H1 (cell line): ENCODE results near the gene GGTLC2. TPM values are rescaled to one million over a fixed set of nuclear protein-coding genes. Genes with fewer than 3 reads are reported as not detected.

Source experiments
- KDM5A ChIP-seq: fragments of 200-600 bp; IDR thresholded peaks from 2 replicates; pipeline ENCODE4 v1.7.1; 2012; ENCODE audit warnings: mild to moderate bottlenecking, low read length, inconsistent platforms, mixed read lengths
- polyA plus RNA-seq, 7 experiments: library from polyadenylated mRNA; depleted of rRNA in 3 of 7; stranded (reverse) in 5 of 7; unstranded in 2 of 7; fragments of >200 nt in 5 of 7; fragments of 200-250 nt in 2 of 7; gene quantifications; 1 replicate in 5 of 7; 2 replicates in 1 of 7; 4 replicates in 1 of 7; pipeline versions ENCODE4 v1.2.1 to v1.2.3, GENCODE V29; 2011 to 2013; ENCODE audit warnings: missing spikeins in 2 of 7, mixed read lengths in 2 of 7
- total RNA-seq: library from RNA; stranded (reverse); fragmentation: NEBNext Ultra II Directional; extraction: Animal tissue kit (Norgen Biotek cat#: 25700); gene quantifications from 2 replicates; pipeline ENCODE4 v1.2.1, GENCODE V29; 2021

The GGTLC2 gene
- total and polyA plus RNA-seq, 2 of the 8 experiments (the other 6 are each of a cell fraction or from before 2014, with no cell fraction given), result not detected

GRCh38 chr22:22691716-22692701 is 47.6 kb downstream of the GGTLC2 start (continued):
- TF ChIP-seq KDM5A, result no peak
- TF ChIP-seq, all 59 proteins: peak for 0
